Hepatic stellate cell (primary cell): ENCODE data around the gene UGT2B15.
"Not testable (repeated sequence)": the region's sequence is repeated elsewhere in the genome, so short reads cannot be mapped to it uniquely, and the experiment has no call there.

Experiments used
- DNase-seq: peaks from one replicate; pipeline ENCODE4 v3.0.0; 2011; ENCODE audit warnings: low spot score

UGT2B15 gene

DNA sequence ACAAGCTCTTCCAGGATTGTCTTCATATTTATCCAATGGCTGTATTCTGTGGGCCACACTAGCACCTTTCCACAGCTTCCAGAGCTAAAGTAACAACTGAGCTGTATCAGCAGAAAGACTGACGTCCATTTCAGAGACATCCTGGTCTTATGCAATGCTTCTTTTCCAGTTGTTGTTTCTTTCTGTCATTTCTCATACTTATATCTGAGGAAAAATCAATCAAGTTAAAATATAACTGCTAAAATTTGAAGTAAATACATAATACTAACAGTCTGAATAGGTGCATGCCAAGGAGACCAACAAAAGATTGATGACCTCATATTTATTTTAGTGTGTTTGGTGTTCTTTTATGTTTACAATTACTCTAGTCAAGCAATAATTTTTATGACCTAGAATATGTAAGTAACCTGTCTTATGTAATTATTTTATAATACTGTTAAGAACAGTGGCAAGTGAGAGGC is at the start of gene UGT2B15:
Gene UGT2B15 (minus strand): TSS at position 174 of the 461 bp plus-strand sequence. CDS start 34 bp downstream, at position 140.
- not testable (repeated sequence) for DNase-seq

DNA sequence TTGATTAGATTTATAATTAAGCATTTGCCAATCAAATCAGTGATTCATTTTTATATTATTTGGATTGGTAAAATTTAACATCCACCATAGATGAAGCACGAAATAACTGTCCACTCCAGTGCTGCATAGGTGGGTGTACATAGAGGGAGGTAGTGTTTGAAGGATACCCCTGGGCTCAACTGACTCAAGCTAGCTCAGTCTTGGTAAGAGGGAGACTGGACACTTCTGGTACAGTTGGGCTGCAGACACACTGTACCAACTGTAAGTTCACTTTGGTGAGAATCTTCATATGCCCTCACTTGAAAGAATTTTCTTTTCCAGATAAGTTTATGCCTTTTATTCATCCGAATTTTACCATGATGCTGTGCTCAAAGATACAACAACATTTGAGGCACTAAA is 48.6 kb upstream of the UGT2B15 start:
- DNase-seq = no peak

DNA sequence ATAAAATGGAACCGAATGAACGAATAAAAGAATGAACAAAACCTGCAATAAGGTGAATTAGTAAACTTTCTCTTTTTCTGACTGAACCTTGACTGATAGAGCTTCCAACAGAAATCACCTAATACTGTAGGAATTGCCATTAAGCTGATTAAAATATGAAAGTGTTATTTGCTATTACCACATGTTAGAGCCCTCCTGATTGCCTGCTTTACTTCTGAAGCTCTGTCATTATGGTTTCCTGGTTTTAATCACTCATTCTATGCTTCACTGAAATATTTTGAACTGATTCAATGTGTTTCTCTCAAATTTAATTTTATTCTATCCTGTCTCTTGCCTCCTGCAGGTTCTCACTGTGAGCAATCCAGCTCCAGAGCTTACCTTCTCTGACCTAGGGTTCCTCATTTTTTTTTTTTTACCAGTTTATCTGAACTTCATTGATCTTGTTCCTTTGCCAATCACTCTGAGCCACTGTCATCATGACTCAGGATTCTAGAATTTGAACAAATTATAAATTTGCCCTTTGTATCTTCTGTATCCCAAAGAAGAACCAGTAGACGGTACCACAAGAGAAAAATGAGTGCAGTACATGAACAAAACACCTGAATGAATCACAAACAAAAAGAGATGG is 48.1 kb upstream of the UGT2B15 start:
- DNase-seq = no peak

DNA sequence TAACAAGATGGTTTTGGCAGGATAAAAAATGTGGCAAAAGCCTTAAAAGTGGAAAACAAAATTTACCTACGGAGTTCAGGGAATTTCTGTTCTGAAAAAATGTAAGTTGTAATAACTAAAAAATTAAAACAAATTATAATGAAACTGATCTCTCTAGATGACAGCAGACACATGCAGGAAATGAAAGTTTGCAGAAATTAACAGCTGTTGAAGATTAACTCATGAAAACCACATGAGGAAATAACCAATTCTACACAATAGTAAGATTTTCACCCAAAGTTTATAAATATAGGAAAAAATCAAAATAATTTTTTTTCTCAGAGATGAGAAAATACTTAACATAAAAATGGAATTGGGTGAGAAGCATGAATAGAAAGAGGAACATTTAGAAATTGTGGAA is 47.5 kb upstream of the UGT2B15 start:
- DNase-seq = no peak

DNA sequence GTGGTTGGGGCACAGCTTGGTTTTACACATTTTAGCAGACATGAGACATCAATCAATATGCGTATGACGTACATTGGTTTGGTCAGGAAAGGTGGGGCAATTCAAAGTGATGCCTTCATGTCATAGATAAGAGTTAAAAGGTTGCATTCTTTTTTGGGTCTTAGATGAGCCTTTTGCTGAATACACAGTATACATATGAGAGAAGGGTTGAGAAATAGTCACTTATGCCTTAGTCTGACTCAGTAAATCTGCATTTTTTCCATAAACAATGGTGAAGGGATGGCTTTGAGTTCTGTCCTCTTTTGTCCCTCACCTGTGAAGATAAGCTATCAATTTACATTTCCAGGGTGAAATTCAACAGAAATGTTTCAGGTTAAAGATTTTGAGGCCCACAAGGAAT is 43.9 kb upstream of the UGT2B15 start:
- DNase-seq = no peak

DNA sequence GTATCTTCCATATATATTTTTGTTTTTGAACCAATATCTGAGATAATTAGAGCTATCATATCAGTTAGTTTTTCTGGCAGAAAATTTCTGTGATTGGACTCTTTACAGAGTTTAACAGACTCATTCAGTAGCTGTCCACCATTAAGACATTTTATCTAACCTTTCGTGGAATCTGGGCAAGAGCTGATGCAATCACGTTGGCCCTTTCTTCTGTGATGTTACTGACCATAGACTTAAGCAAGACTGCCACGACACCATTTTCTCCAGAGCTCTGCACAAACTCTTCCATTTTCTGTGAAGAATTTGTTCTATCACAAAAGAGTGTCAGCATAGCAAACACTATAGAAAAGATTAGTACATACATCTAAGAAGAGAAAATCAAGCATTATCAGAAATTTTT is 41.8 kb upstream of the UGT2B15 start:
- DNase-seq = no peak

DNA sequence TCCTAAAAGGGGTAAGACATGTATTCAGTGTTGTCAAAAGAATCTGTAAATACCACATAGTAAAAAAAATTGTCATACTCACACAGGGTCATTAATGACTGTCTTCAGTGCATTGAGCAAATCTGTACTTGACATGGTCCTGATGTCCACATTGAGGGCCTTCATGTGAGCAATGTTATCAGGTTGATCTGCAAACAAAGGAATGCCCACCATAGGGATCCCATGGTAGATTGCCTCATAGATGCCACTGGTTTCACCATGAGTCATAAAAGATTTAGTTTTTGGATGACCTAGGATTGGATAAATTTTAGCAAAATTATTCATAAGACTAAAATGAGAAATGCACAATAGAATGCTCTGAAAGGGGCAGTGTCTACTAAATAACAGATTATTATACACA is 38.1 kb upstream of the UGT2B15 start:
- no peak for DNase-seq

DNA sequence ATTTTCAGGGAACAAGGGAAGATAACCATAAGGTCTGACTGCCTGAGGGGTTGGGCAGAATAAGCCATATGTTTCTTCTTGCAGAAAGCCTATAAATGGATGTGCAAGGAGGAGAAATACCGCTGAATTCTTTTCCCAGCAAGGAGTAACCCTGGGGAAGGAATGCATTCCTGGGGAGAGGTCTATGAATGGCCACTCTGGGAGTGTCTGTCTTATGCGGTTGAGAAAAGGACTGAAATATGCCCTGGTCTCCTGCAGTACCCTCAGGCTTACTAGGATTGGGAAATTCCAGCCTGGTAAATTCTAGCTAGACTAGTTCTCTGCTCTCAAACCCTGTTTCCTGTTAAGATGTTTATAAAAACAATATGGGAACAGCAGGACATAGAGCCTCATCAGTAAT is 32.7 kb upstream of the UGT2B15 start:
- DNase-seq = not testable (repeated sequence)

DNA sequence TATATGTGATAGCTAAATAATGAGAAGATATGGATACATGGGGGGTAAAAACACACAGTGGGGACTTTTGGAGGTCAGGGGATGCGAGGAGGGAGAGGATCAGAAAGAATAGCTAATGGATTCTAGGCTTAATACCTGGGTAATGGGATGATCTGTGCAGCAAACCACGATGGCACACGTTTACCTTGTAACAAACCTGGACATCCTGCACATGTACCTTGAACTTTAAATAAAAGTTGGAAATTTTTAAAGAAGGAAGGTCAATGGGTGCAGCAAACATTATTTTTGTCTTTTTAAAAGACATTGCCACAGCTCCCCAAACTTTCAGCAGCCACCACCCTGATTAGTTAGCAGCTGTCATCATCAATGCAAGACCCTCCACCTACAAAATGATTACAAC is 29.7 kb upstream of the UGT2B15 start:
- DNase-seq = no peak

DNA sequence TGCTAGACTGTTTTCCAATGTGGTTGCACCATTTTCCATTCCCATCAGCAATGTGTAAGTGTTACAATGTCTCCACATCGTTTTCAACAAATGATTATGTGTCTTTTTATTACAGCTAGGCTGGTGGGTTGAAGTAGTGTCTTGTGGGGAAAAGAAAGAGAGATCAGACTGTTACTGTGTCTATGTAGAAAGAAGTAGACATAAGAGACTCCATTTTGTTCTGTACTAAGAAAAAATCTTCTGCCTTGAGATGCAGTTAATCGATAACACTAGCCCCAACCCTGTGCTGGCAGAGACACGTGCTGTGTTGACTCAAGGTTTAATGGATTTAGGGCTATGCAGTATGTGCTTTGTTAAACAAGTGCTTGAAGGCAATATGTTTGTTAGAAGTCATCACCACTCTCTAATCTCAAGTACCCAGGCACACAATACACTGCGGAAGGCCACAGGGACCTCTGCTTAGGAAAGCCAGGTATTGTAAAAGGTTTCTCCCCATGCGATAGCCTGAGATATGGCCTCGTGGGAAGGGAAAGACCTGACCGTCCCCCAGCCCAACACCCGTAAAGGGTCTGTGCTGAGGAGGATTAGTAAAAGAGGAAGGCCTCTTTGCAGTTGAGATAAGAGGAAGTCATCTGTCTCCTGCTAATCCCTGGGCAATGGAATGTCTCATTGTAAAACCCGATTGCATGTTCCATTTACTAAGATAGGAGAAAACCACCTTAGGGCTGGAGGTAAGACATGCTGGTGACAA is 23.0 kb upstream of the UGT2B15 start:
- DNase-seq = no peak

DNA sequence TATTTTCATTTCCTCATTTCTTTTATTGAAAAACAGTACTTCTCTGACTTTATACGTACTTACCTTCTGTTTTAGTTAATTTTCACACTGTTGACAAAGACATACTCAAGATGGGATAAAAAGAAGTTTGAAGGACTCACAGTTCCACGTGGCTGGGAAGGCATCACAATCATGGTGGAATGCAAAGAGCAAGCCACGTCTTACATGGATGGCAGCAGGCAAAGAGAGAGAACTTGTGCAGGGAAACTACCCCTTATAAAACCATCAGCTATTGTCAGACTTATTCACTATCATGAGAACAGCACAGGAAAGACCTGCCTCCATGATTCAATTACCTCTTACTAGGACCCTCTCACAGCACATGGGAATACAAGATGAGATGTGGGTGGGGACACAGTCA is 20.7 kb upstream of the UGT2B15 start:
- DNase-seq = no peak

DNA sequence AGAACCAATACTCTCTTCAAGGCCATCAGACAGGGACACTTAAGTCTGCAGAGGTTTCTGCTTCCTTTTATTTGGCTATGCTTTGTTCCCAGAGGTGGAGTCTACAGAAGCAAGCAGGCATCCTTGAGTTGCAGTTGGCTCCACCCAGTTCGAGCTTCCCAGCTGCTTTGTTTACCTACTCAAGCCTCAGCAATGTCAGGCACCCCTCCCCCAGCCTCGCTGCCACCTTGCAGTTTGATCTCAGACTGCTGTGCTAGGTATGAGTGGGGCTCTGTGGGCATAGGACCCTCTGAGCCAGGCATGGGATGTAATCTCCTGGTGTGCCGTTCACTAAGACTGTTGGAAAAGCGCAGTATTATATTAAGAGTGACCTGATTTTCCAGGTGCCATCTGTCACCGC is 12.6 kb upstream of the UGT2B15 start:
- no peak for DNase-seq

DNA sequence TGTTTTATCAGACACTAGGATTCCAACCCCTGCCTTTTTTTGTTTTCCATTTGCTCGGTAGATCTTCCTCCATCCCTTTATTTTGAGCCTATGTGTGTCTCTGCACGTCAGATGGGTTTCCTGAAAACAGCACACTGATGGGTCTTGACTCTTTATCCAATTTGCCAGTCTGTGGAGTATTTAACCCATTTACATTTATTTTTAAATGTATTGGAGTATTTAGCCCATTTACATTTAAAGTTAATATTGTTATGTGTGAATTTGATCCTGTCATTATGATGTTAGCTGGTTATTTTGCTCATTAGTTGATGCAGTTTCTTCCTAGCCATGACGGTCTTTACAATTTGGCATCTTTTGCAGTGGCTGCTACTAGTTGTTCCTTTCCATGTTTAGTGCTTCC is 10.8 kb upstream of the UGT2B15 start:
- not testable (repeated sequence) for DNase-seq

DNA sequence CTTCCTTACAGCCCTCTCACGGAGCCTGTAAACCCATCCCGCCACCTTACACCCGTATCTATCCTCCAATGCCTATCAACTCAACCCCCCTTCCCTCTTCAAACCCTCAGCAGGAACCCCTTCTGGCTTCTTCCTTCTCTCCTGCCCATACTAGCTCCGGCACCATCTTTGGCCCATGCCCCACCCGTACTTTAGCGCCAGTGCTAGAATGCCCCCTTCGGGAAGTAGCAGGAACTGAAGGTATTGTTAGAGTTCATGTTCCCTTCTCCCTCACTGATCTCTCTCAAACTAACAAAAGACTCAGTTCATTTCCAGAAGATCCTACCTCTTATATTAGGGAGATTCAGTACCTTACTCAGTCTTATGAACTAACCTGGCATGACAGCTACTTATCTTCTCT is 2.7 kb upstream of the UGT2B15 start:
- DNase-seq = no peak

DNA sequence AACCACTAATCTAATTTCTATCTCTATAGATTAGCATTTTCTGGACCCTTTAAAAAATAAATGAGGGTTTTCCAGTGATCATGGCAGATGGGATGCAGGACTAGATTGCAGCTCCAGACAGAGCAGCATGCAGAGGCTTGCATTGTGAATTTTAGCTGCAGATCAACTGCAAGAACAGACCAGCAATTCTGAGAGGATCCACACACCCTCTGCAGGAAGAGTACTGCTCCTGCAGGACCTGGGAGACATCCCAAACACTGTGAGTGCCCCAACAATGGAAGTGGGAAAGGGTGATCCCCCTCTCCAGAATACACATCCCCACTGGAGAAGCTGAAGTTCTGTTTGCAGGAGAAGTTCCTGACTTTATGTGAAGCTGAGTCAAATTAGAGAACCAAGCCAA is 765 bp upstream of the UGT2B15 start:
- DNase-seq = not testable (repeated sequence)

DNA sequence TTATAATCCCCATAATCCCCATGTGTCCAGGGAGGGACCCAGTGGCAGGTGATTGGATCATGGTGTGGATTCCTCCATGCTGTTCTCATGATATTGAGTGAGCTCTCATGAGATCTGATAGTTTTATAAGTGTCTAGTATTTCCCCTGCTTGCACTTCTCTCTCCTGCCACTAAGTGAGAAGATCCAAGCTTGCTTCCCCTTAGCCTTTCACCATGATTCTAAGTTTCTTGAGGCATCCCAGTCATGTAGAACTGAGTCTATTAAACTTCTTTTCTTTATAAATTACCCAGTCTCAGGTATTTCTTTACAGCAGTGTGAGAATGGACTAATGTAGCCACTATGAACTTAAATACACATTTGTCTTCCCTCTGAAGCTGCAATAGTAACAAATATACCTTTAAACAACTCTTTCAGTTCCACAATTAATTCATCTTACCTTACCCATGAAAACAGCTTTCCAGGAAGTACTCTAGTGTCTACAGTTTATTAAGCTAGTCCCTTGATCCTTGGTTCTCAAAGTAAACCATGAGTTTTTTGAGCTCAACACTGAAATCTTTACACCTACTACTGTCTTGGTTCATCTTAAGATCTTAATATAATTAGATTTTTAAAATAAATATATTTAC is 1.8 kb downstream of the UGT2B15 start:
- not testable (repeated sequence) for DNase-seq

DNA sequence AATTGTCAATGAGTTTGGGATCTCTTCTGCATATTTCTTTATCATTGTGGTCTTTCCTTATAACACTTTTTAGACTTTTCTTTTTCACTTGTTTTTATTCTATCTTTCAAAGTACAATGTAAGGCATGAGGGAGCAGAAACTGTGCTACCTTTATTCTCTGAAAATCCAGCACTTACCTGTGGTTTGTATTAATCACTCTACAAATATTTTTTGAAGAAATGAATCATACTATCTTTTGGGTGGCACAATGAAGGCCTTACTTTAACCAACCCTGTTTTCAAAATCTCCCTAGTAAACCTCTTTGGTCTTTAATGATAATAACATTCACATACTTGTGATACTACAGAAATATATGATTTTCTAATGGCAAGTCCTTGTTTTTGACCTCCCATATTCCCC is 2.9 kb downstream of the UGT2B15 start:
- not testable (repeated sequence) for DNase-seq

DNA sequence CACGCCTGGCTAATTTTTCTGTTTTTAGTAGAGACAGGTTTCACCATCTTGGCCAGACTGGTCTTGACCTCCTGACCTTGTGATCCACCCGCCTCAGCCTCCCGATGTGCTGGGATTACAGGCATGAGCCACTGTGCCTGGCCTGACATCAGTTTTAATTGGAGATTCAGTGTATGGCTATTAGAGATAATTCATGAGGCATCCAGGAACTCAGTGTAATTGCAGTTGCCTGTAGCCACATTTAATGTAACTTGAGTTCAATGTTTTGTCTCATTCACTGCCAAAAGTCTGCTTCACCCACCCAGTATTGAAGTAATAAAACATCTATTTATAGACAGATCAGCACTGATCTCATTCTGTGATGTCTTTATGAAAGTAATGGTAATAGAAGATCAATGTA is 5.7 kb downstream of the UGT2B15 start:
- DNase-seq = not testable (repeated sequence)

DNA sequence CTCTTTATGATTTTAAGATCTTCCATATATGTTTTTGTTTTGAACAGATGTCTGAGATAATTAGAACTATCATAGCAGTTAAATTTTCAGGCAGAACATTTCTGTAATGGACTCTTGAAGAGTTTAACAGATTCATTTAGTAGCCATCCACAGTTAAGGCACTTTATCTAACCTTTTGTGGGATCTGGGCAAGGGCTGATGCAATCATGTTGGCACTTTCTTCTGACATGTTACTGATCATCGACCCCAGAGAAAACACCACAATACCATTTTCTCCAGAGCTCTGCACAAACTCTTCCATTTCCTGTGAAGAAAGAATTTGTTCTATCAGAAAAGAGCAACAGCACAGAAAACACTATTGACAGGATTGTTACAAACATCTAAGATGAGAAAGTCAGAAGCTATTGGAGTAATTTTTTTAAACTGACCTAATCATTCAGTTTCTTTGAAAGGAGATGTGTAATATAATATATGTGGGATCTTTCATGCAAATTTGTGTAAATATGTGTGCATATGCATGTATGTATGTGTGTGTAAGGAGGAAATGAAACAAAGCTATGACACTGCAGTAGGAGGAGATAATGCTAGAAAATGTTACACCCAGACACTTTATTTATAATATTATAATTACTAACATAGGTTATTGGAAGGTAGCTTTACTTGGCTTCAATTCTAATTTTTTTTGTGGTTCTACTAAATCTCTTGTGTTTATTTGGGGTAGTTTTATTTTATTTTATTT is 7.4 kb downstream of the UGT2B15 start:
- not testable (repeated sequence) for DNase-seq

DNA sequence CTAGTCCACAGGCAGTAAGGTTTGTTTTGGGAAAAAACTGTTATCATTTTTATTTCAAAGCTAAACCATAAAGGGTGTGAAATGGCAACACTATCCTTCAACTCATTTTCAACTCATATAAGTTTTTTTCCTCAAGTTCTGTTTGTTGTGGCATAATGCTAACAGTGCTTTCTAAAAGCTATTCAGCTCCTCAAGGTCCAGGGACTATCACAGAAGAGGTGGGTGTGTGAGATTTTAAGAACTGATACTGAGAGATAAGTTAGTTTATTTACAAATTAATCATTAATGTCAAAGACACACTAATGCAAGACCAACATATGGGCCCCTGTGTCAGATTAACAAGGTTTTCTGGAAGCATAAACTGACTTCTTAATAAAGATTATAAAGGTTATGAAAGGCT is 11.8 kb downstream of the UGT2B15 start:
- DNase-seq = no peak

DNA sequence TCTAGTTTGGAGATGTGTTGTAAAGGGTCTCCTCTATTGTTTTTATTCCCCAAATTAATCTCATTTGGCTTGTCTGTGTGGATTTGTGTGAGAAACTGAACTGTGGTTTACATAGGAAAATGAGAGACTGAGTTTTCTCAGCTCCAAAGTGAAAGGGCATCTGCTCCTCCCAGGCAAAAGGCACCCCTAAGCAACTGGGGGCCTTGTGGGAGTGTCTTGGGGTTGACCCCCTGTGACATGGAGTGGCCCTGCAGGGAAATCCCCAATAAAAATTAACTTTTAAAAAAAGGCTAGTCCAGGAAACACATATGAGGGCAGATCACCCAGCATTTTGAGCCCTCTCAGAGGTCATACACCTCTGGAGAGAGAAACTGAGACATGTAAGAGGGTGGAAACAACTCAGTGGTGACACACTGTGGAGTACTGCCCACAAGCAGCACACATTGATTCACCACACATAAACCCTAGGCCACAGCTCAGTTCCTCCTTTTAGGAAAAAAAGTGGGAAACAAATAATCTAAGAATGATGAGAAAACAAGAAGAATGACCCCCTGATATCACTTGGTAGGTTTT is 13.3 kb downstream of the UGT2B15 start:
- DNase-seq = not testable (repeated sequence)

DNA sequence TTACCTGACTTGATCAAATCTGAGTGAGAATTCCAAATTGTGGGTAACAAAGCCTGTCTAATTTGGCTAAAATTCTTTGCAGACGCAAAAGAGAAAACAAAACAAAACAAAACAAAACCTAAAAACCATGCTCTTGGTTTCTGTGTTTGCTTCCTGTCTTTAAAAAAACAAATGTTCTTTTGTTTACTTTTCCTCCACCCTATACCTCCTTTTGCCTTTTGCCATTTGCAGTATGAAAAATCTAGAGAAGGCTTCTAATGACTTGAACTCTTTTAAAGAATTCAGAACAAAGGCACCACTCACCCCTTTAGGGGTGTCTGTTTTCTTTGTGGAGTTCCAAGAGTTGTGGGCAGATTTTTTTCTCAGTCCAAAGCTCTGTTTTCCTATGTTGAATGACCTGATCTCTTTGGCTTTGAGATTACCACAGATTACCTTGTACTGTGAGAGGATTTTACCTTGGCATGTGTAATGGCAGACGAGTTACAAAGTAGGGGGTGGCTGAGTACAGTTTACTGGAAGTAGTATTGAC is 13.9 kb downstream of the UGT2B15 start:
- not testable (repeated sequence) for DNase-seq
